NCI-H774 (cell line): Measurements from ENCODE around the gene TNFRSF11A.

ENCODE experiments used
- DNase-seq: peaks from one replicate; lab custom pipeline; 2025; lab: John Stamatoyannopoulos, UW

TNFRSF11A gene

GRCh38 chr18:62325806-62326645, 916 bp downstream of the TNFRSF11A start:
- DNase-seq = no peak

- no peak for DNase-seq
Observed at GRCh38 chr18:62326646-62327348, 1.7 kb downstream of the TNFRSF11A start.

GRCh38 chr18:62327977-62328376, 2.9 kb downstream of the TNFRSF11A start:
- DNase-seq = peak; percentile 6

GRCh38 chr18:62328586-62329525, 3.7 kb downstream of the TNFRSF11A start:
- DNase-seq = no peak

- DNase-seq = no peak
Observed at GRCh38 chr18:62329691-62330454, 4.8 kb downstream of the TNFRSF11A start.

- no peak for DNase-seq
Observed at GRCh38 chr18:62330650-62331049, 5.5 kb downstream of the TNFRSF11A start.

GRCh38 chr18:62331581-62332356, 6.7 kb downstream of the TNFRSF11A start:
- no peak for DNase-seq

- no peak for DNase-seq
Observed at GRCh38 chr18:62332431-62332830, 7.3 kb downstream of the TNFRSF11A start.

- DNase-seq = no peak
Observed at GRCh38 chr18:62332964-62333695, 8.0 kb downstream of the TNFRSF11A start.

GRCh38 chr18:62334120-62334519, 9.0 kb downstream of the TNFRSF11A start:
- no peak for DNase-seq

GRCh38 chr18:62335494-62335893, 10.4 kb downstream of the TNFRSF11A start:
- DNase-seq = no peak

GRCh38 chr18:62336618-62337017, 11.5 kb downstream of the TNFRSF11A start:
- no peak for DNase-seq

GRCh38 chr18:62337336-62337735, 12.2 kb downstream of the TNFRSF11A start:
- no peak for DNase-seq

- DNase-seq = no peak
Observed at GRCh38 chr18:62338446-62339105, 13.5 kb downstream of the TNFRSF11A start.

- no peak for DNase-seq
Observed at GRCh38 chr18:62339106-62339988, 14.2 kb downstream of the TNFRSF11A start.

- DNase-seq = no peak
Observed at GRCh38 chr18:62340996-62341395, 15.9 kb downstream of the TNFRSF11A start.

- DNase-seq = peak; percentile 27
Observed at GRCh38 chr18:62341473-62341872, 16.4 kb downstream of the TNFRSF11A start.

GRCh38 chr18:62342884-62343283, 17.8 kb downstream of the TNFRSF11A start:
- DNase-seq = no peak
